ENCODE data around the gene BHLHA9. TPM values are rescaled to one million over a fixed set of nuclear protein-coding genes. Genes with fewer than 3 reads are reported as not detected.

The BHLHA9 gene
- total and polyA plus RNA-seq, 2 donors (not counting 3 experiments of a cell fraction or from before 2014, with no cell fraction given) = not detected

DNA sequence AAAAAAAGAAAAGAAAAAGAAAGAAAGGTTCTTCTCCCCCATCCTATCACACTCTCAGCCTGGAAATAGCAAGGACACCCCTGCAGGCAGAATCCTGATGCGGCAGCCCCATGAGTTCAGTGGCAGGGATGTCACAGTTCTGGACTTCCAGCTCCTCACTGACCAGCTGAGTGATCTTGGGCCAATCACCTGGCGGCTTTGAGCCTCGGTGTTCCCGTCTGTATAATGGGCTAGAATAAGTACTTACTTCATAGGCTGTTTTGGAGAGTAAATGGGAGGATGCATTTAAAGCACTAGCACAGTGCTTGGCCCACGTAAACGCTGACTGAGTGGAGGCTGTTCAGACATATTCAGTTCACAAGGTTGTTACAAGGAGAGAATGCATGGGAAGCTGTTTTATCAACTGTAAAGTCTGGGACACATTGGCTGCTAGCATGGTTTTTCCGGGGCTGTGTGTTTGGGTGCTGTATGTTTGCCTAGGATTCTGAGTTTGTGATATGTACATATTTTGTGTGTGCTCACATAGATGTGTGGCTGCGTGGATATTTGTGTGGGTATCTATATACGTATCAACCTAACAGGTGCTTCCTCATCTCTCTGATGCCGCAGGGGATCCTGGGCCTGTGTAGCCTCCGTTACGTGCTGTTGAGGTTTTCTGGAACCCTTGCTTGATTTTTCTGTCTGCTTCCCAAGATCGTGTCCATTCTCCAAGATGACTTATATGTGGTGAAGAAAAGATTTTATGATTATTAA is 3.4 kb downstream of the BHLHA9 start:
- Histone ChIP-seq H3K4me2 (ENCODE audit: insufficient read depth, low read length) (no peak overlapping the region), H3K36me3 (ENCODE audit: control insufficient read depth in 2 of 2, extremely low read depth in 1 of 2, insufficient read depth in 2 of 2, low read length in 2 of 2) (no peaks in the 10 kb centered on the region), H2AFZ (ENCODE audit: low read depth, low read length) (no peak overlapping the region), H3K4me3 (replicated peaks in 1 of 3; ENCODE audit: insufficient read depth in 1 of 3, low read depth in 1 of 3, low read length in 3 of 3) (no peak overlapping the region), H3K9ac (replicated peaks; ENCODE audit: extremely low read depth, insufficient read depth, low read length) (no peak overlapping the region), H3K4me1 (ENCODE audit: control insufficient read depth, extremely low read depth, insufficient read depth, low read length) (peaks cover 4% of the 10 kb centered on the region), H3K79me2 (ENCODE audit: control insufficient read depth, insufficient read depth, low read length) (no peaks in the 10 kb centered on the region), H3K9me3 (replicated peaks; ENCODE audit: control insufficient read depth, insufficient read depth, low read length) (no peaks in the 10 kb centered on the region), H4K20me1 (replicated peaks; ENCODE audit: control insufficient read depth, extremely low read depth, insufficient read depth, low read length) (no peaks in the 10 kb centered on the region), H3K9me1 (replicated peaks; ENCODE audit: control insufficient read depth, extremely low read depth, insufficient read depth, low read length) (no peaks in the 10 kb centered on the region), H3K27ac (ENCODE audit: insufficient read depth, low read depth, low read length) (no peak overlapping the region), H3K27me3 (ENCODE audit: control insufficient read depth in 2 of 2, insufficient read depth in 2 of 2, low read length in 2 of 2) (peaks cover 11 to 16% of the 10 kb centered on the region in 2 experiments)
- dilution Hi-C loops (cut with MboI; ENCODE audit: extremely low pct_ligation_motif_present, low sequenced_read_pairs) = no loop called here
- POLR2A ChIA-PET = no interaction called here
- no peak for DNase-seq (ENCODE audit: low read depth, low spot score)
- intact Hi-C loops (cut with micrococcal nuclease) = no loop called here
- no TSS peak for BruUV-seq (replicated peaks)
- FAIRE-seq = no peak
- TF ChIP-seq MAX (IDR thresholded peaks at IDR 0.05; ENCODE audit: insufficient read depth, insufficient read length) (no peak), CTCF (IDR thresholded peaks at IDR 0.05; ENCODE audit: extremely low read depth in 1 of 2, insufficient read depth in 1 of 2, low read depth in 1 of 2, low read length in 2 of 2) (no peak), POLR2A (IDR thresholded peaks at IDR 0.05; ENCODE audit: low read depth, low read length) (no peak), POLR2AphosphoS5 (IDR thresholded peaks at IDR 0.05; ENCODE audit: insufficient read depth, low read depth, low read length) (no peak), JUN (IDR thresholded peaks at IDR 0.05; ENCODE audit: borderline replicate concordance, insufficient read depth, insufficient read length, low read depth) (no peak), EZH2 (IDR thresholded peaks at IDR 0.05; ENCODE audit: borderline replicate concordance, low read depth, low read length, severe bottlenecking) (no peak), FOS (IDR thresholded peaks at IDR 0.05; ENCODE audit: borderline replicate concordance, insufficient read depth, low read length) (no peak), MYC (IDR thresholded peaks at IDR 0.05; ENCODE audit: low read depth, low read length) (no peak), GATA2 (IDR thresholded peaks at IDR 0.05; ENCODE audit: insufficient read depth, insufficient read length, low read depth, low read length) (no peak)
- CTCF ChIA-PET = interaction anchor here (0.8 to 1.9 kb wide), 5 partner anchors 14 to 376 kb away, joined by 3 to 6 read pairs (median 3); partner anchors contain the start of gene RILP

All from endothelial cell of umbilical vein (primary cell).